Kidney tubule cell (primary cell): ENCODE results near the gene ZNF608.

Source experiments
- DNase-seq: peaks from one replicate; pipeline ENCODE4 v3.0.0-alpha.2; 2018; ENCODE audit warnings: low spot score

Gene ZNF608

DNA sequence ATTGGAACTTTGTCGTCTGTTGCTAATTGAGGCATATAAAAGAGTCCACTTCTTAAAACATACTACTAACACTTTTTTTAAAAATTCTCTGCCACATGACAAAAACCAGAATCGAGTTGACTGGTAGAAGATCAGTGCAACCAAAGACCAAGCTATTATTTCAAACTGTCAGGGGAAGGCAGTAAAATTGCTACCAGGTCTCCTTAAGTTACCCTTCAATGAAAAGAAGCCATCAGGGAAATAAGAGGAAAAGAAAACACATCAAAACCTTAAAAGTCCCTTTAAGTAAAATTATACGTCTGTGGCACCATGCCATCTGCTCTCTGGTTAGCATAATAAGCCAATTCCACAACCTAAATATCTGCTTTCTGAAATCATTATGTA is 9.6 kb downstream of the ZNF608 start:
- no peak for DNase-seq

DNA sequence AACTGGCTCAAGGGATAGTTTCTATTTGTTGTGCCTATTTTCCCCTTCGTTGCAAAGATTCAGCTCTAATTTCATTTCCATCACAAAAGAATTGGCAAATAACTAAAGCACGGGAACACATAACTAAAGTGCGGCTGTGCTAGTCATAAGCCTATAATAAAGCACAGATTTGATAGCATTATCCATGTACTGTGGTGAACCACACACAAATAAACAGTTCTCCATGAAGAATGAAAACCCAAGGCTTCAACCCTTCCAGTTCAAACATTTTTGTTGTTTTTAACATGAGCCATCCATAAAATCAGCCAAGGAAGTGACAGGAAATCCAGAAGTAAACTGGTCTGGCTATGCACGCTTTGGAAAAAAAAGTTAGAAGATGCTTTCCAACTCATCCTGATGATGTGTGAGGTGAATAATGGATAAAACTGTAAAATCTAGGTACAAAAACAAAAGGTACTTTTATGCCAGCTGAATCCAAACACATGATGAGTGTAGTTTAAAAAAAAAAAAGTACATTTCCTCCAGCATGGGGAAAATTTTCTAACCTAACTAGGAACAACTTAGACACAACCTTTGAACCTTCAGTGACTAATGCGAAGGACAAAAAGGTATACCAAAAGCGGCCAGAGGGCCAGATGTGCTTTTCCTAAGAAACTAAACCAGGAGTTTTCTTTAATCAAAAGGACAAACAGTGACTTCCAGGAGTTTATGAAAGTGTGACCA is 10.2 kb downstream of the ZNF608 start:
- no peak for DNase-seq

DNA sequence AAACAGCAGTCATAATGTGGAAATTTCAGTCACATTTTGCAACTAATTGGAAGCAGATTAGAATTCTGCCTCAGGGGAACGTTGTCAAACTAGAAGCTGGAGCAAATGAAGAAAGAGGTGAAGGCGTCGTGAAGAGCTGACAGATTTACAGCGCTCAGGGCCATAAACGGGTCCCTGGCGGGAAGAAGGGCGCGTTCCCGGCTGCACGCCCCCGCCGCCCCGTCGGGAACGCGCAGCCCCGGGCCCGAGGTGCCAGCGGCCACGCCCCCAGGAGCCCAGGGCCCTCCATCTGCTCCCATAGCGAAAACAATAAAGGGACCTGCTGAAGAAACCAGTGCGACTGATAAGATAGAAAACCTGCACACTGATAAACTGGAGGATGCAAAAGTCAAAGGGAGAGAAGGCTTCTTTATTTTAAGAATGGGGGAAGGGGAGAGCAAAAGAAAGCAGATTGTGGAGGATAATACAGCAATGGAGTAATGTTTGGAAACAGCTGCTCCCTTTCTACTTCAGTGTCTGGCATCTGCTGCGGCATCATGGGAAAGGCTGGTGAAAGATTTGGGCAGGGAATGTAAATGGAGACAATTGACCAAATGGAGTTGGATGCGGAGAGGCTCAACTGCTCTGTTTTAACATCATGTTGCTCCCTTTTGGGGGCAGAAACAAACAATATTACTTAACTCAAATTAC is 11.1 kb downstream of the ZNF608 start:
- no peak for DNase-seq

DNA sequence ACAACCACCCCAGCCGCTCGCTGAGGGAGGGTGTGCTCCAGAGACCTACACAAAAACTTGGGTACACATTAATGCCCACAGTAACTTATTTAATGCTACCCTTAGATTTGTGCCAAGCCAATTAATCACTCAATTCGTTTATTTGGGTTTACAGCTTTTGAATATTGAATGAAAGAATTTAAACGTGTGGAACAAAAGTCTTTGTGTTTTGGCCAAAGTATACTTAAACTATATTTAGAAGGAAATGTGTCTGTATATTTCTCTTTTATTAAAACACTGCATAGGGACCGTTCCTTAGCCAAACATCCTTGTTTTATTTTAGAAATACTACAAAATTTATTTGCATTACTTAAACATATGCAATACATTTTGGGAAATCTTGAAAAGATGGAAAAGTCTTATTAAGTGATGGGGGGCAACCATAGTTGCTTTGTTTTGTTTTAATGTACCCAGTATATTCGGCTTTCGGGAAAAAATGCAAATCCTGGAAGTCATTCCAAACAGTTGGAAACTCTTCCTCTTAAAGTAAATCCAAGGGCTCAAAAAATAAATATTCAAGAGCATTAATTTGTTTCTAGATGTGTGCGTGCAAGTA is 11.8 kb downstream of the ZNF608 start:
- DNase-seq = no peak

DNA sequence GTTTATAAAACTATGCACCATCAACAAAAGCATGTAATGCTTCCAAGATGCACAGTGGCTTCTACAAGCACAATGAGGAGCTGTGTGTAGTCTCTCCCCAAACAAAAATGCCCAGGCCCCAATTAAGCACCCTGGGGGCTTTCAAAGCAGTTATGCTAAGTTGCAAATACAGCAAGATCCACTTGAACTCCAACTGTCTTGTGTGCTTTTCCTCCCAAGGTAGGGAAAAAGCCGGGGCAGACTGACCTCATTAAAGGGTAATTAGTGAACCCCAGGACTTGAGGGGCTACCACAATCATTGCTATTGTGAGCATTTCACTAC is 13.1 kb downstream of the ZNF608 start:
- no peak for DNase-seq

DNA sequence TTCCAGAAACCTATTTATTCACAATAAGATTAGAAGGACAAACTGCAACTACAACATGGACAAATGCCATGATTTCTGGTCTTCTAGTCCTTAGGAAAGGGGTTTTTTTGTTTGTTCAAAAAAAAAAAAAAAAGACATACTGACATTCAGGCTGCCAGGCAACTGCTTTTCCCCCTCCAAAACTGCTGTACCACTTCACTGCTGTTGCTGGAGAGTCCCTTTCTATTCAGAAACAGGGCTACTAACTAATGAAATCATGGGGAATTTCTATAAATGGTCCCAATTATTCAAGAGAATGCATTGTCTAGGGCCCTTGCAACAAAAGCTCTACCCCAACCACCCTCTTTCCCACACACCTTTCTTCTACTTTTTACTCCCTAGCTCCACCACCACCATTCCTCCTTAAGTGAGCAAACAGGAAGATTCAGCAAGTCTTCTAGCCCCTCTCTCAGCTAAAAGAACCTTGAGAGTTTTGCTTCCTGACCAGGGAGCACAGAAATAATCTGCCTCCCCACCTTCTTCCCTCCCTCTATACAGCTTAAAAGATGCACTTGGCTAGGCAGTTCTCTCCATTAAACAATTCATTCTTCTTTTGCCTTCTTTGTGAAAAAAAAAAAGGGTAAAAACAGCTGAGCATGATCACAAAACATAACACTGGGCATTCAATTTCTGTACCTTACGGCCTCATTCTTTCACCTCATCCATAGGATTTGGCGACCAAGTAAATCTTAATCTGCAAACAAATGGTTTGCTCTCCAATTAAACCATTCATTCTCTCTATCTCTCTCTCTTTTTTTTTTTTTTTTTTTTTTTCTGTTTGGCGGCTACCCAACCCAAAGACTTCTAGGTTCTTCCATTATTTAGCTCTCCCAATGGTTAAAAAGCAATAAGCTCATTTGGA is 13.8 kb downstream of the ZNF608 start:
- DNase-seq = no peak

DNA sequence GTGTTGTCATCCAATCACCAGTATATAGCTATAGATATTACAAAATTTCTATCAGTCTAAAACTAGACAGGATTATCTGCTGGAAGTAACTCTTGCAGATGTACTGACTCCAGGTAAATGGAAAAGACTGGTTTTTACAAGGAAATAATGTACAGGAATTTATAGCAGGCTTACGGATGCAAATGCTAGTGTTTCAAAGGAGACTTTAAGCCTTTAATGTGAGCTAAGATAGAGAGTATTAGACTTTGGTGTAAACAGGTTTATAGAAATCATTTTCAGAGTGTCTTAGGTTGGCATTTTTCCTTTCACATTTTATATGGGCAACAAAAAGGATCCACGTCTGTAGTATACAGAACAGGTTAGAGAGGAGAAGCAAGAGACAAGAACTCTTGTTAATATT is 16.1 kb downstream of the ZNF608 start:
- no peak for DNase-seq

DNA sequence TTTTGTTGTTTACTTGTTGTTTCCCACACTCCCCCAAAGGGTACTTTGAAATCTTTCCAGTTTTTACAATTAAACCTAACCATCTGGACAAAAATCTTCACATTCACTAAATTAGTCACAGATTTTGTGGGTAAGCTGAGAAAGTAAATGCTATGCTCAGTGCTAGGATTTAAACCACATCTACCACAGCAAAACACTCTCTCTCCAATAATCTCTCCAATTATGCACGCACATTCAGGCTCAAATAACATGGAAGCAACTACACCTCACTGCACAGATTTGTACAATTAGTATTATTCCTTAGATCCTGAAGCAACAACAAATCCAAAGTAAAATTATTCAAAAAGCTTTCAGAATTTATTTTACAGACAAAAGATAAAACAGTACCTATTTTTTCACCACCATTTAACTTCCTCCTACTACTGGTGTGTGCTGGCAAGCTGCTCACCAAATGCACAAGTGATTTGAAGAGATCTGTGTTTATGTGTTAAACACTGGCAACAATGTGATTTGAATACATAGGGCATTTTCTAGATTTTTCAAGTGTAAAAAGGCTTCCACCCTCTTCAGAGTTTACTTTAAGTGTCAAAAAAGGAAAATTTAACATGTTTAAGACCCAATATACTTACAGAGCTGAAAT is 16.6 kb downstream of the ZNF608 start:
- DNase-seq = no peak

DNA sequence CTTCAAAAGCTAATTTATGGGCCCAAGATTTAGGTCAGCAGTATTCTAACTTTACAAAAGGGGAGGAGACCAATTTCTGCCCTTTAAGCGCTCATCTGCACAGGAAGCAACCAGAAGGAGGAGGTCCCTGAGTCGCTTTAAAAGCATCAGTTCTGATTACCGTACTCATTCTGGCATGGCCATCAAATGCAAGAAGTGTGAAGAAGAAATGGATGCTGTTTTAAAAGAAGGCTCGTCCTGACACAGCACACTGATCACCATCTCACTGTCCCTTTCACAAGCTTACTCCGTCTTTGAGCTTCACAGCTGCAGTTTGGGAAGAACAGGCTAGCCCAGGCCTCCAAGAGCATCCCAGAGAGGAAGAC is 17.5 kb downstream of the ZNF608 start:
- no peak for DNase-seq

DNA sequence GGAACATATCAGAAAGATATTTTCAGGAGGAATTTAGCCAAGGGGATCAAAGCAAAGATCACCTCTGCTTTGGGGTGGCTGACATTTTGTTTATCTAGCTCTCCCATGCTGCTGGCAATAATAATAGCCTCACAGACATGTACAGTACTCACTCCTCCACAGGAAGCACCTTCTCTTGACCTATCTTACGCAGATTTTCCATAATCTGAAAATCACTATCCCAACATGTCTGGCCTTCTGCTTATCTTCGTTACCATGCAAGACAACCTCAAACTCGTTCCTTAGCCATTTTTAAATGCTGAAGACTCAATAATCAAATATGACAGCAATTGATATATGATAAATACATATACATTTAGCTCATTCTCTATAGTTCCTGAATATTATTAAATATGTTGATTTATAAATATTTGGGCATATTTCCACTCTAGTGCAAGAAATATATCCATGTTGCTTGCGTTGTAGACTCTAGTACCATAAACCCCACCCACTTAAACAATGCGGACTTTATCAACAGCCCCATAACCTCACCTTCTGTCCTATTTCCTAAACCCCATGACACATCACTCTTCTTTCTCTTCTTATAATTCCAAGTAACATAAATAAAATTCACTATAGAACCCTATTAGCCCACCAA is 18.0 kb downstream of the ZNF608 start:
- DNase-seq = no peak

DNA sequence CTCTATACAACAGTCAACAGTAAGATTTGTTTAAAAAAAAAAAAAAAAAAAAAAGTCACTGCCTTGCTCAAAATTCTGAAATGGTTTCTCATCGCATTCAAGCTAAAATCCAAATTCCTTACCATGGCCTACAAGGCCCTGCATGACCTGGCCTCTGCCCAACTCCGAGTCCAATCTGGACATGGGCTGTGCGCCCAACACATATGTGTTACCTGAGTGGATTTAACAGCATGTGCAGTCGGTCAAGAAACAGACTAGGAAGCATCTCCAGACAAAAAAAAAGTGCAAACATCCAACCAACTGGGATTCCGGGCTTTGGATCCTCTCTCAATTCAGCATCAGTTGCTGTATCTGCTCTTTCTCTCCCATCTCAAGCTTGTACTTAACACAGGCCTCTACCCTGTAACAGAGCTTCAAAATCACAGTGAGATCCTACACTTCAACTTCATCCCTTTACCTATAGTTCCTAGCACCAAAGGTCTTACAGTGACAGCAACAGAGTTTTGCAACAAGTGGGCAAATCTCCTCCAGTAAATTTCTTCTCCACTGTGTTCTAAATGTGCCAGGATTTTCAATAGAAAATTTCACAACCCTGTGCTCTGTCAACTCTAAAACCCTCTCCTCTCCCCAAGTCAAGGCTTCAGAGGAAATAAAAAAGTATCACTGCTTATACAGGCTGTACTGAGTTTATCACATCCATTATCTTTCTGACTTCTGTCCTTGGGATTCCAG is 19.6 kb downstream of the ZNF608 start:
- no peak for DNase-seq

DNA sequence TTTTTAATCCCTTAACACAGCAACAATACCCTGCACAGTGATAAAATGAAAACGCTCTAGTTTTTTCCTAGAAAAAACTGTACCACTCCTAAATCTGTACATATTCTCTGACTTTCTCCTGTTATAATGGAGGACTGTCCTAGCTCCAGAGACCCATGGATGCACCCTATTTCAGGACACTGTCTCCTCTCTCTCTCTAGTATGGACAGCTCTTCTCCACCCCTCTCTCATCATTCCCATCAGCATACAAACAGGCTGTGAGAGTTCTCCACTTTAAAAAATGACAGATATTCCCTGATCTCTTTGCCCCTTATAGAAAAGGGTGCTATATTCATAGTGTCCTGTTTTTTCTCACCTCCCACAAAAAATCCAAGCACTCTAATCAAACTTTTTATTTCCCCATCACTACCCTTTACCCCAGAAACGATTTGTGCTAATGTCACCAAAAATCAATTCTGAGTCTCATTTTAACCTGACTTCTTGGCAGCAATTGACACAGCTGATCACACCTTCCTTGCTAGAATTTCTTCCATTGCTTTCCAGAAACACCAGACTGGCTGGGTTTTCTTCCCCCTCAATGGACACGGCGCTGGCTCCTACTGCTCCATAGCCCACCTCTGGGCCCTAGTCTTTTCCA is 20.7 kb downstream of the ZNF608 start:
- DNase-seq = no peak

DNA sequence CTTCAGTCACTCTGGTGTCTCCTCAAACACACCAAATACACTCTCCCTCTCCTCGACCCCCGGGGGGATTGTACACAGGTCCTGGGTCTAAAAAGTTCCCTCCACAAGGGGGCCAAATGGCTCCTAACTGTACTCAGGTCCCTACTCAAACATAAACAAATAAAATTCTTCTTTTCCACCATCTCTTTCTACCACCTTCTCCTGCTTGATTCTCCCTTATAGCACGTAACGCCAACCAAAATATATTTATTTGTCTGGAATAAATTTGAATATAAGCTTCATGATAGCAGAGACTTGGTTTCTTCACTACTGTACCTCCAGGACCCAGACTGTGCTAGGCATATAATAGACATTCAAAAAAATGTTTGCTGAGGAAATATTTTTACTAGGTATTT is 21.4 kb downstream of the ZNF608 start:
- DNase-seq = no peak

DNA sequence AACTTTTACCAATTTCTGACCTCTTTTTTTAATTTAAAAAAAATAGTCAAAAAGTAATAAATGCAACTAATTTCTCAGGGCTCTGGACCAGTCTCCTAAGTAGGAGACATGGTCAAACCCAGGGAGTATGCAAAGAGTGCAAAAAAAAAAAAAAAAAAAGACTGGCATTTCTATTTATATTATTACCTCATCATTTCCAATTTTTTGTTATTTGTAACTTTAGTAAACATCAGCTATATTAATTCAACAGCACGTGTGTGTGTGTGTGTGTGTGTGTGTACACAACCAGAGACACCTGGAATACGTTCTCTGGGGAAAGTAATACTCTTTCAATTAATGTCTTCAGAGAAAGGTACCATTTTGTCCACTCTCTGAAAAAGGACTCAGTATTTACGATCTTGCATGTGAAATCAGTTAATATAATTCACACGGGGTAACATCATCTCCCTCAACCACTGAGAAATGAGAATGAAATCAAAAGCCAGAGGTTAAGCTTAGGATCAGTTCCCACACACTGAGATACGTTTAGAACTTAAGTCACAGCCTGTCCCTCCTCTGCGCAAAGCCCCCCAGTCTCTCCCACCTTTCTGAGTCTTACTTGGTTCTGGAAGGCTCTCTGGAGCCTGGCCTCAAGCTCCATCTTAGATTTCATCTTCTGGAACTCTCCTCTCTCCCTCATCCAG is 21.9 kb downstream of the ZNF608 start:
- DNase-seq = no peak

DNA sequence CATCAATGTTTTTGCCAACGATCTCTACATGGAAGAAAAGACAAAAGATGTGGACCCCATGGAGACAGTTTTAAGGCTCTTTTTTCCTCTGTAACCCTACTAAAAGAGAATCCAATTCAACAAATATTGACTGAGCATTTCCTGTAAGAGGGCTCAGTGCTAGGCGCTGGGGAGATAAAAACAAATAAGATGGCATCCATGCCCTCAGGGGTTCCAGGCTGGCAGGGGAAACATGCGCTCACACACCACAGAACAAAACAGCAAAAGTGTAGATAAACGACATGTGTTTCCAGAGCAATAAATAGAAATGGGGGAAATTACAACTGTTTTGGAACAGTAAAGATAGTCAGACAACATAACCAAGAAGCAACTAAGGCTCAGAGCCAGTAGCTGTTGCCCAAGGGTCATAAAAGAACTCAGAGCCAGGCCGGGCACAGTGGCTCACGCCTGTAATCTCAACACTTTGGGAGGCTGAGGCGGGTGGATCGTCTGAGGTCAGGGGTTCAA is 25.2 kb downstream of the ZNF608 start:
- no peak for DNase-seq

DNA sequence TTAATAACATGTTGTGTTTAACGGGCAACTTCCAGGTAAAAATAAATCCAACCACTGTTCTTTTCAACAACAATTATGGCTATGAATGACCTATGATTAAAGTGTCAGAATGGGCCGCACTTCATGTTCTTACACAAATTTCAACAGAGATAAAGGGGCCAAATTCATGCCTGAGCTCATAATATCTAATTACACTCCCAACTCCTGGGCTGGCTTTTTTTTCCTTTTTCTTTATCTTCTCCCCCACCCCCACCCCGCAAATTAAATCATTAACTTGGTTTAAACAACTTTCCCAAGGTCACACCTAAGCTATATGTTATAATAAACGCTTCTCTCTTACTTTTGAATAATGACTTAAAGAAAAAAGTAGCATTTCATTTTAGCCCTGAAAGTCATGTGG is 25.8 kb downstream of the ZNF608 start:
- no peak for DNase-seq

DNA sequence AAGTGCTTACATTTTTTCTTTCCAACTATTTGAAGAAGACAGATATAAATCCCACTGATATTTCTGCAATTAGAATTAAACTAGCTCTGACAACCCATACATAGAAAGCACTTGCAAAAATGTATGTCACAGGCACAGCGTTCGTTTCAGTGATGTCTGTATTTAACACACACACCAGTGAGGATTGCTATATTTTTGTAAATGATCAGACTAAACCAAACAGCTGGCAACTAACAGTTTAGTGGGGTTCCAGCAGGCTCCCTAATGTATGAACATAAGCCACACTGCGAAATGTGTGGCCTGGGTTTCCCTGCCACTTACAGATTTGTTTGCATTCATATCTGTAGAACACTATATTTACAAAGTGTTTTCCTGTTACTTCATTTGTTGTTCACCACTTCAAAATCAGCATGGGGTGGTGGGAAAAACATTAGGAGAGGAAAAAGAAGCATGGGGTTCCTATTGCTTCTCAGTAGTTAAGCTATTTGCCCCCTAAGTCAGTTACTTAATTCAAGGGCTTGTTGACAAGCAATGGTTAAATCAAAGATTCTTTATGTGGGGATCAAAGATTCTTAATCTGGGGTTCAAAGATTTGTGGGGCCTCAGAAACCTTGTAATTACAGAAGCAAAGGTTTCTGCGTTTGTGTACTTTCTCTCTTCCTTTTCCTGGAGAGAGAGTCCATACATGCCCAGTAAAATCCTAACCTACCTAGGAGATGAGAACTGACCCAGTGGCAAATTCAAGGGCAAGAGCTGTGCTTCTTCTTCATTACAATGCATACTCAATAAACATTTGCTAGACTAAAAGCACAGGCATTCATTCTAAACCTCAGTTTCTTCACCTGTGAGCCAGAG is 27.1 kb downstream of the ZNF608 start:
- no peak for DNase-seq

DNA sequence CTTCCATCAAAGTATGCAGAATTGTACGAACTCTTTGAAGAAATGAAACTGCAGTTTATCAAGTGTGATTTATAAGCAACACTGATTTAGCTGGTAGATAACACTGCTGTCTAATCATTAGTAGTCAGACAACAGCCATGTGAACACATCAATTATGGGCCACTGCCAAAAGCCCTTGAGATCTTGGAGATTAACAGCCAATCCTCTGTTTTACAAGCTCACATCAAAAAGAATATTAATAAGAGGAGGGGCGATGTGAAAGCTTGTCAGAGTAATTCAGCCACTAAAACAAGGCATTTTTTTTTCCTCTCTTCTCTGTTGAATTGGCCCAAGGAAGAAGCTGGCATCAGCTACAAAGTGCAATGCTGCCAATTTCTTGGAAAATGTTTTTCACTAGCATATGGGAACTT is 28.1 kb downstream of the ZNF608 start:
- DNase-seq = no peak

DNA sequence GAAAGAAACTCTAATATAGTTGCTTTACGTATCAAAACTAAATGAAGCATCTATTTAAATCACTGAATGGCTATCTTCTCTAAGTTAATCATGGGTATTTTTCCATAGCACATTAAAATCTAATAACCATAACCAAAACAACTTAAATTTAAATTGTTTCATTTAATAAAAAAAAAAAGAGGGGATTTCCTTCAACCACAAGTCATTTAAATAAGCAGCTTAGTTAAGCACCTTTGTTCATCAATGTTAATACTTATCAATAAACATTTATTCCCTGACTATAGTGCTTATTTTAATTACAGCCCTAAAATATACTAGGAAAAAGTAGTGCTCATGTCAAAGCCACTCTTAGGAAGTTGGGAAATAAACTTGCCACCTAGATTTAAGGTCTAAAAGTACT is 30.3 kb downstream of the ZNF608 start:
- DNase-seq = no peak
